B cell (primary cell): Measurements from ENCODE around the gene CALHM1. TPM values are rescaled to one million over a fixed set of nuclear protein-coding genes. Genes with fewer than 3 reads are reported as not detected.

ENCODE experiments used
- ATAC-seq: fragments of 200-7000 bp; cut with Tn5 transposase; one replicate; pipeline ENCODE4 v1.10.0; 2021; ENCODE audit warnings: low read depth, mild to moderate bottlenecking, moderate number of reproducible peaks, moderate library complexity
- CTCF ChIA-PET: fragments of 350-600 bp; sonication (Branson Sonifier 250); formaldehyde crosslinking; loops from one replicate; lab custom pipeline; 2021; ENCODE audit warnings: antibody characterized with exemption, inconsistent platforms; lab: Charles Lee
- POLR2A ChIA-PET: fragments of 350-600 bp; sonication (Branson Sonifier 250); formaldehyde crosslinking; loops from one replicate; lab custom pipeline; 2021; ENCODE audit warnings: antibody characterized with exemption; lab: Charles Lee
- DNase-seq: peaks from one replicate; pipeline ENCODE4 v3.0.0; 2013
- H2AFZ ChIP-seq: 2 replicates; pipeline ENCODE4 v1.6.1; 2012; ENCODE audit warnings: mild to moderate bottlenecking, low read depth, low read length; ENCODE audit not compliant: insufficient read depth, poor library complexity, severe bottlenecking
- H3K27ac ChIP-seq, 2 donors: 1 replicate in 1 of 2; 2 replicates in 1 of 2; pipeline ENCODE4 v1.5.1; 2012 to 2013; ENCODE audit warnings: low read length in 2 of 2, mild to moderate bottlenecking in 2 of 2, moderate library complexity in 1 of 2
- H3K27me3 ChIP-seq, 4 experiments: fragments of 200-600 bp in 1 of 4; sonication (generic) in 1 of 4; replicated peaks in 1 of 4; 1 replicate in 2 of 4; 2 replicates in 2 of 4; pipeline versions ENCODE4 v1.6.1 to v1.7.0; 2013 to 2016; ENCODE audit warnings: low read length in 3 of 4, mild to moderate bottlenecking in 2 of 4, mixed read lengths in 1 of 4, moderate library complexity in 1 of 4; ENCODE audit not compliant: insufficient read depth in 4 of 4, control insufficient read depth in 3 of 4; ENCODE audit errors: control extremely low read depth in 1 of 4
- H3K36me3 ChIP-seq, 2 experiments: replicated peaks in 1 of 2; 1 replicate in 1 of 2; 2 replicates in 1 of 2; pipeline versions ENCODE4 v1.6.1 to v1.7.1; 2013; ENCODE audit warnings: low read length in 1 of 2; ENCODE audit not compliant: insufficient read depth in 2 of 2, control insufficient read depth in 1 of 2; ENCODE audit errors: control extremely low read depth in 1 of 2, extremely low read depth in 1 of 2
- H3K4me1 ChIP-seq, 2 donors: fragments of 200-600 bp in 1 of 2; sonication (generic) in 1 of 2; 1 replicate in 1 of 2; 2 replicates in 1 of 2; pipeline versions ENCODE4 v1.5.1 to v1.6.1; 2013 to 2017; ENCODE audit warnings: low read length in 2 of 2; ENCODE audit not compliant: control insufficient read depth in 2 of 2, insufficient read depth in 2 of 2
- H3K4me2 ChIP-seq: replicated peaks from 2 replicates; pipeline ENCODE3; 2012; ENCODE audit warnings: mild to moderate bottlenecking, low read depth, low read length; ENCODE audit not compliant: poor library complexity, severe bottlenecking
- H3K4me3 ChIP-seq, 5 experiments: fragments of 200-600 bp in 1 of 5; sonication (generic) in 1 of 5; 1 replicate in 3 of 5; 2 replicates in 2 of 5; pipeline versions ENCODE4 v1.5.1 to v1.7.0; 2011 to 2016; ENCODE audit warnings: low read length in 4 of 5, mild to moderate bottlenecking in 4 of 5, low read depth in 2 of 5, control low read depth in 1 of 5, moderate library complexity in 1 of 5; ENCODE audit not compliant: insufficient read depth in 1 of 5; ENCODE audit errors: control extremely low read depth in 1 of 5, extremely low read depth in 1 of 5
- H3K79me2 ChIP-seq: fragments of 200-600 bp; sonication (generic); one replicate; pipeline ENCODE4 v1.6.0; 2016; ENCODE audit warnings: low read length; ENCODE audit not compliant: control insufficient read depth, insufficient read depth
- H3K9ac ChIP-seq: fragments of 200-600 bp; sonication (generic); 2 replicates; pipeline ENCODE4 v1.6.1; 2017; ENCODE audit warnings: mild to moderate bottlenecking, low read length, moderate library complexity
- H3K9me3 ChIP-seq, 3 donors: one replicate each; pipeline versions ENCODE4 v1.6.1 to v1.7.1; 2013; ENCODE audit warnings: low read length in 2 of 3; ENCODE audit not compliant: control insufficient read depth in 2 of 3, insufficient read depth in 1 of 3; ENCODE audit errors: control extremely low read depth in 1 of 3
- H4K20me1 ChIP-seq: 2 replicates; pipeline ENCODE4 v1.6.0; 2012; ENCODE audit warnings: mild to moderate bottlenecking, low read length; ENCODE audit not compliant: insufficient read depth, control insufficient read depth, poor library complexity, severe bottlenecking
- H3K27ac Mint-ChIP-seq: one replicate; pipeline ENCODE4 v1.8.0; 2021; ENCODE audit warnings: mixed read lengths
- H3K27me3 Mint-ChIP-seq: one replicate; pipeline ENCODE4 v1.8.0; 2021; ENCODE audit warnings: mixed read lengths
- H3K4me1 Mint-ChIP-seq: one replicate; pipeline ENCODE4 v1.8.0; 2021; ENCODE audit warnings: mixed read lengths
- H3K4me3 Mint-ChIP-seq: one replicate; pipeline ENCODE4 v1.8.0; 2021; ENCODE audit warnings: mixed read lengths
- H3K9me3 Mint-ChIP-seq: one replicate; pipeline ENCODE4 v1.8.0; 2022; ENCODE audit warnings: mixed read lengths; ENCODE audit not compliant: insufficient read depth
- EZH2 ChIP-seq: IDR thresholded peaks from 2 replicates; pipeline ENCODE4 v1.6.1; 2012; ENCODE audit warnings: borderline replicate concordance, low read depth, mild to moderate bottlenecking, moderate library complexity, low read length; ENCODE audit not compliant: insufficient read depth, poor library complexity, severe bottlenecking
- WGBS: methylation state at CpG from one replicate; pipeline ENCODE4 v1.1.5; 2013; ENCODE audit warnings: missing lambda C conversion rate; ENCODE audit not compliant: insufficient coverage; 5-methylcytosine and 5-hydroxymethylcytosine counted together
- intact Hi-C: fragments of 100-400 bp; cut with micrococcal nuclease; formaldehyde crosslinking; loops from one replicate; pipeline ENCODE4 v1.10.0; 2022
- polyA plus RNA-seq: library from polyadenylated mRNA; depleted of rRNA; stranded (reverse); fragments of >200 nt; gene quantifications from 2 replicates; pipeline ENCODE4 v1.2.3, GENCODE V29; 2012
- total RNA-seq, 2 donors: library from RNA; stranded (reverse); fragments of 120-200 nt in 1 of 2; gene quantifications; 1 replicate in 1 of 2; 2 replicates in 1 of 2; pipeline versions ENCODE4 v1.2.3 to v1.2.4, GENCODE V29; 2013 to 2022
- TF ChIP-seq, protein P1 (sequence below): fragments of 200-600 bp; IDR thresholded peaks from one replicate; pipeline ENCODE4 v1.8.0; 2022; ENCODE audit warnings: antibody characterized with exemption, mild to moderate bottlenecking

Gene CALHM1
- total and polyA plus RNA-seq, 2 donors (not counting 1 experiment from before 2014, with no cell fraction given) = 0.16 to 0.34 TPM

DNA sequence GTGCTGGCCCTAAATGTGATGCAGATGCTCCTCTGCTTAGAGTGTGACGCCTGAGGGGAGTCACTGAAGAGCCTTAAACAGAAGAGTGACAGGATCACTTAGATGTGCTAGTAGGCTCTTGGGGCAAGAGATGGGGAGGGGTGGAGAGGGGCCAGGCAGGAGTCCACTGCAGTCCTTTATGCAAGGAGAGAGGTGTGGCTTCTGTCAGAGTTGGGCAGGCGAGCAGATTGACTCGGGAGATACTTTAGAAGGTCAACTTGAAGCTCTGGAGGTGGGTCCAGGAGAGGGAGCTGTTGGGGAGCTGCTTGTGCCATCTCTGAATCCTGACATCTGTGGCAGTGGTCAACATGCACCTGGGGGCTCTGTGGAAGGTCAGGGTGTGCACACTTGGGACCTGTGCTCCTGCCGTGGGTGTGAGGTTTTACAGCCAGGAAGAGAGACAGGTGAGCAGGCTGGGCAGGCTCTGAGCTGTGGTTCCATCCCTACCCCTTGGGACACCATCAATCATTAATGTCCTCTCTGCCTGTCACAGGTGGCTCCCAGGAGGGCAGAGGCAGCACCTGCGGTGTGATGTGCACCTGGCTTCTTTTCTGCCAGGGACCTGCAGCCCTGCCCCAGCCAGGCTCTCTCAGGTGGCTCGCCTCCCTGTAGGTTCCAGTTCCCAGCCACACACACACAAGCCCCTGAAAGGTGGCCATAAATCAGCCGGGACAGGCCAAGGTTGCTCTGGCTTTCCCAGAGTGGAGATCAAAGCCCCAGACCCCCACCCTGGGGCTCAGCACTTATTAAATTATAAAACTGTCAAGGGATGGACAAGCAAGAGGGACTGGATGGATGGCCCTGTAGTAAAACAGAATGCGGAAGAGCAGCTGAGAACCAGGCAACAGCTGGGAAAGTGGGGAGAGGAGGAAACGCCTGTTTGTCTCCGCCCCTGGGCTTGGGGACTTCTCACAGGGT, 48.8 kb upstream of the CALHM1 start:
- no peaks in the 10 kb centered on the region for H3K9me3 ChIP-seq
- no peaks in the 10 kb centered on the region for H4K20me1 ChIP-seq
- intact Hi-C loops = no loop called here
- WGBS = 68% methylated on average over 7 of the region's 10 CpGs
- H3K4me3 ChIP-seq = no peak overlapping the region
- DNase-seq (no peak), ATAC-seq (no peak)
- Mint-ChIP-seq H3K27ac (peak overlapping the region; percentile 20), H3K27me3 (peaks cover 27% of the 10 kb centered on the region), H3K4me3 (no peak overlapping the region), H3K9me3 (no peaks in the 10 kb centered on the region), H3K4me1 (no peaks in the 10 kb centered on the region)
- no peak overlapping the region for H3K27ac ChIP-seq
- H3K27me3 ChIP-seq = peaks cover 0 to 18% (median 3%) of the 10 kb centered on the region in 4 experiments
- H3K4me2 ChIP-seq = no peak overlapping the region
- TF ChIP-seq, protein P1, sequence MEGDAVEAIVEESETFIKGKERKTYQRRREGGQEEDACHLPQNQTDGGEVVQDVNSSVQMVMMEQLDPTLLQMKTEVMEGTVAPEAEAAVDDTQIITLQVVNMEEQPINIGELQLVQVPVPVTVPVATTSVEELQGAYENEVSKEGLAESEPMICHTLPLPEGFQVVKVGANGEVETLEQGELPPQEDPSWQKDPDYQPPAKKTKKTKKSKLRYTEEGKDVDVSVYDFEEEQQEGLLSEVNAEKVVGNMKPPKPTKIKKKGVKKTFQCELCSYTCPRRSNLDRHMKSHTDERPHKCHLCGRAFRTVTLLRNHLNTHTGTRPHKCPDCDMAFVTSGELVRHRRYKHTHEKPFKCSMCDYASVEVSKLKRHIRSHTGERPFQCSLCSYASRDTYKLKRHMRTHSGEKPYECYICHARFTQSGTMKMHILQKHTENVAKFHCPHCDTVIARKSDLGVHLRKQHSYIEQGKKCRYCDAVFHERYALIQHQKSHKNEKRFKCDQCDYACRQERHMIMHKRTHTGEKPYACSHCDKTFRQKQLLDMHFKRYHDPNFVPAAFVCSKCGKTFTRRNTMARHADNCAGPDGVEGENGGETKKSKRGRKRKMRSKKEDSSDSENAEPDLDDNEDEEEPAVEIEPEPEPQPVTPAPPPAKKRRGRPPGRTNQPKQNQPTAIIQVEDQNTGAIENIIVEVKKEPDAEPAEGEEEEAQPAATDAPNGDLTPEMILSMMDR = no peak
- no peak for TF ChIP-seq EZH2
- H3K9ac ChIP-seq = no peak overlapping the region
- H3K36me3 ChIP-seq = no peaks in the 10 kb centered on the region
- H3K79me2 ChIP-seq = no peaks in the 10 kb centered on the region
- no peak overlapping the region for H2AFZ ChIP-seq
- H3K4me1 ChIP-seq = no peaks in the 10 kb centered on the region
- POLR2A ChIA-PET = no interaction called here
- CTCF ChIA-PET = interaction anchor here (1.2 kb wide), 1 partner anchor 76 kb away, joined by 4 read pairs; no protein-coding TSS in a partner anchor

DNA sequence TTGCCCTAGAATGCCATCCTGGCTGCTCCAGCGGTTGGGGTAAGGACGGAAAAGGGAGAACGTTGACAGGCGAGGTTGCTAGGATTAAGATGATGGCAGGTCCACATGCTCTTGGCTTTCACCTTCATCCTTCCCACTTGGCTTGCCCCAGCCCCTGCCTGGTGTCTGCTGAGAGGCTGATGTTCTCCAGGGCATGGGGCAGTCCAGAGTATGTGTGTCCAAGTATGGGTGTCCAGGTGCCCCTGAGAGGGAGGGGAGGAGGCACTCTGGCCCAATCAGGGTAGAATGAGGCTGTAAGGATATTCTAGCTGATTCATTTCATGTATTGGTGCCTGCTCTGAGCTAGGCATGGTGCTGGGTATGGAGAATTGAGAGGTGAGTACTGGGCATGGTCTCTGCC, 47.4 kb upstream of the CALHM1 start:
- no peaks in the 10 kb centered on the region for H3K36me3 ChIP-seq
- CTCF ChIA-PET = interaction anchor here (1.4 kb wide), 1 partner anchor 88 kb away, joined by 5 read pairs; no protein-coding TSS in a partner anchor
- 93% methylated on average over 2 of the region's 4 CpGs for WGBS
- TF ChIP-seq, protein P1 = no peak
- TF ChIP-seq EZH2 = no peak
- DNase-seq (no peak), ATAC-seq (no peak)
- peaks cover 36% of the 10 kb centered on the region for H3K27me3 Mint-ChIP-seq
- no peaks in the 10 kb centered on the region for H4K20me1 ChIP-seq
- no peak overlapping the region for H3K27ac Mint-ChIP-seq
- H2AFZ ChIP-seq = no peak overlapping the region
- no peaks in the 10 kb centered on the region for H3K4me1 ChIP-seq
- no peak overlapping the region for H3K9ac ChIP-seq
- no peaks in the 10 kb centered on the region for H3K4me1 Mint-ChIP-seq
- no peak overlapping the region for H3K27ac ChIP-seq
- no peak overlapping the region for H3K4me3 ChIP-seq
- no peak overlapping the region for H3K4me3 Mint-ChIP-seq
- POLR2A ChIA-PET = no interaction called here
- H3K79me2 ChIP-seq = no peaks in the 10 kb centered on the region
- no peak overlapping the region for H3K4me2 ChIP-seq
- peaks cover 0 to 18% (median 3%) of the 10 kb centered on the region in 4 experiments for H3K27me3 ChIP-seq
- intact Hi-C loops = no loop called here
- H3K9me3 Mint-ChIP-seq = no peaks in the 10 kb centered on the region
- no peaks in the 10 kb centered on the region for H3K9me3 ChIP-seq
